Body of pancreas (tissue), 4 donors: ENCODE data around the gene GOLGA8M.
"Not testable (repeated sequence)": the region's sequence is repeated elsewhere in the genome, so short reads cannot be mapped to it uniquely, and the experiment has no call there.

Experiments used
- POLR2A ChIP-seq, 3 donors: fragments of 450-650 bp; IDR thresholded peaks; one replicate each; pipeline ENCODE4 v1.6.1; 2016; ENCODE audit warnings: antibody characterized with exemption in 3 of 3, mild to moderate bottlenecking in 2 of 3
- TF ChIP-seq, protein P1 (sequence below), 7 experiments: fragments of 450-650 bp in 4 of 7; fragments of 200-600 bp in 3 of 7; sonication (generic) in 3 of 7; IDR thresholded peaks; one replicate each; pipeline ENCODE4 v1.5.1; 2016 to 2019; ENCODE audit warnings: antibody characterized with exemption in 7 of 7

GRCh38 chr15:28652538-28652937 lies 59.7 kb downstream of the GOLGA8M start:
- TF ChIP-seq, protein P1, sequence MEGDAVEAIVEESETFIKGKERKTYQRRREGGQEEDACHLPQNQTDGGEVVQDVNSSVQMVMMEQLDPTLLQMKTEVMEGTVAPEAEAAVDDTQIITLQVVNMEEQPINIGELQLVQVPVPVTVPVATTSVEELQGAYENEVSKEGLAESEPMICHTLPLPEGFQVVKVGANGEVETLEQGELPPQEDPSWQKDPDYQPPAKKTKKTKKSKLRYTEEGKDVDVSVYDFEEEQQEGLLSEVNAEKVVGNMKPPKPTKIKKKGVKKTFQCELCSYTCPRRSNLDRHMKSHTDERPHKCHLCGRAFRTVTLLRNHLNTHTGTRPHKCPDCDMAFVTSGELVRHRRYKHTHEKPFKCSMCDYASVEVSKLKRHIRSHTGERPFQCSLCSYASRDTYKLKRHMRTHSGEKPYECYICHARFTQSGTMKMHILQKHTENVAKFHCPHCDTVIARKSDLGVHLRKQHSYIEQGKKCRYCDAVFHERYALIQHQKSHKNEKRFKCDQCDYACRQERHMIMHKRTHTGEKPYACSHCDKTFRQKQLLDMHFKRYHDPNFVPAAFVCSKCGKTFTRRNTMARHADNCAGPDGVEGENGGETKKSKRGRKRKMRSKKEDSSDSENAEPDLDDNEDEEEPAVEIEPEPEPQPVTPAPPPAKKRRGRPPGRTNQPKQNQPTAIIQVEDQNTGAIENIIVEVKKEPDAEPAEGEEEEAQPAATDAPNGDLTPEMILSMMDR (IDR thresholded peaks at IDR 0.05) = not testable (repeated sequence)
- TF ChIP-seq POLR2A (IDR thresholded peaks at IDR 0.05) = not testable (repeated sequence)
